Smooth muscle cell (in vitro differentiated cells): ENCODE data around the gene LAMA4. TPM values are rescaled to one million over a fixed set of nuclear protein-coding genes. Genes with fewer than 3 reads are reported as not detected.

Source experiments
- DNase-seq: peaks from one replicate; lab custom pipeline; 2025; ENCODE audit not compliant: unreplicated experiment; lab: John Stamatoyannopoulos, UW
- H2AFZ ChIP-seq: fragments of 200-600 bp; sonication (generic); 2 replicates; pipeline ENCODE4 v1.6.0; 2016; ENCODE audit warnings: antibody characterized with exemption, low read depth, mild to moderate bottlenecking
- H3F3A ChIP-seq: fragments of 200-600 bp; sonication (generic); 2 replicates; pipeline ENCODE4 v1.6.0; 2017; ENCODE audit warnings: antibody characterized with exemption, low read depth
- H3K27ac ChIP-seq: fragments of 200-600 bp; sonication (generic); 2 replicates; pipeline ENCODE4 v1.5.1; 2016; ENCODE audit warnings: low read depth, mild to moderate bottlenecking
- H3K27me3 ChIP-seq: fragments of 200-600 bp; sonication (generic); 2 replicates; pipeline ENCODE4 v1.6.1; 2016; ENCODE audit warnings: low read depth, mild to moderate bottlenecking
- H3K36me3 ChIP-seq: fragments of 200-600 bp; sonication (generic); 2 replicates; pipeline ENCODE4 v1.5.1; 2016; ENCODE audit warnings: low read depth
- H3K4me1 ChIP-seq: fragments of 200-600 bp; sonication (generic); 2 replicates; pipeline ENCODE4 v1.5.1; 2016; ENCODE audit warnings: low read depth
- H3K4me2 ChIP-seq: fragments of 200-600 bp; sonication (generic); 2 replicates; pipeline ENCODE4 v1.6.0; 2016; ENCODE audit warnings: mild to moderate bottlenecking
- H3K4me3 ChIP-seq: fragments of 200-600 bp; sonication (generic); 2 replicates; pipeline ENCODE4 v1.5.1; 2016; ENCODE audit warnings: mild to moderate bottlenecking
- H3K79me2 ChIP-seq: fragments of 200-600 bp; sonication (generic); 2 replicates; pipeline ENCODE4 v1.6.0; 2016; ENCODE audit warnings: low read depth, mild to moderate bottlenecking
- H3K9ac ChIP-seq: fragments of 200-600 bp; sonication (generic); 2 replicates; pipeline ENCODE4 v1.6.0; 2016; ENCODE audit warnings: low read depth
- H3K9me3 ChIP-seq: fragments of 200-600 bp; sonication (generic); replicated peaks from 2 replicates; pipeline ENCODE4 v1.5.1; 2016; ENCODE audit warnings: low read depth
- H4K20me1 ChIP-seq: fragments of 200-600 bp; sonication (generic); 2 replicates; pipeline ENCODE4 v1.6.0; 2016; ENCODE audit warnings: low read depth
- WGBS: methylation state at CpG from one replicate; pipeline ENCODE4 v1.1.7; 2016; ENCODE audit warnings: low lambda C conversion rate; 5-methylcytosine and 5-hydroxymethylcytosine counted together
- polyA plus RNA-seq: library from polyadenylated mRNA; unstranded; fragments of >200 nt; fragmentation: Nextera tagmentation; extraction: Ambion mirVana; gene quantifications from 2 replicates; pipeline ENCODE4 v1.2.1, GENCODE V29; 2016
- total RNA-seq: library from RNA; depleted of rRNA; stranded (reverse); fragments of >200 nt; gene quantifications from 2 replicates; pipeline ENCODE4 v1.2.3, GENCODE V29; 2014
- TF ChIP-seq, protein P1 (sequence below): fragments of 200-600 bp; sonication (generic); IDR thresholded peaks from 2 replicates; pipeline ENCODE4 v1.5.1; 2017; ENCODE audit warnings: borderline replicate concordance, mild to moderate bottlenecking, antibody characterized with exemption; ENCODE audit not compliant: insufficient read depth, poor library complexity, severe bottlenecking

Gene LAMA4
- total and polyA plus RNA-seq, 2 experiments from 2014 or later = 9.1 to 29.4 TPM

DNA sequence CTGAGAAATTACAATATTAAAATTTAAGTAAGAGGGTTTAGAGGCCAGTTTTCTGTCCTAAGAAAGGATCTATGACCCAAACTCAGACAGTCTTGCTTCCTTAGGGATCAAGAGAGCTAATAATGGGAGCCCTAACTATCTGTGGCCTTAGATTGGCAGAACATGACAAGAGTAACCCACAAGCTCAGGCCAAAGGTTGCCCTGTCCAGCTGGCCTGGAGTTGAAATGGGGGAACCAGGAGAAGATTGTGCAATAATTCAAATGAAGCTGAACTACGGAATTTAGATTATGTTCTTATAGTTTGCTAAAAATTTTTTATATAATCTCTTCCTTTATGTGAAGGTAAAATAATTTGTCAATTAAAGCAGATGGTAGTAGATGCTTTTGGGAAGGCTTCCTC is 26.4 kb downstream of the LAMA4 start:
- DNase-seq = no peak
- 100% methylated on average over 1 of the region's 1 CpG for WGBS
- peaks cover 6% of the 10 kb centered on the region for H3K4me1 ChIP-seq

DNA sequence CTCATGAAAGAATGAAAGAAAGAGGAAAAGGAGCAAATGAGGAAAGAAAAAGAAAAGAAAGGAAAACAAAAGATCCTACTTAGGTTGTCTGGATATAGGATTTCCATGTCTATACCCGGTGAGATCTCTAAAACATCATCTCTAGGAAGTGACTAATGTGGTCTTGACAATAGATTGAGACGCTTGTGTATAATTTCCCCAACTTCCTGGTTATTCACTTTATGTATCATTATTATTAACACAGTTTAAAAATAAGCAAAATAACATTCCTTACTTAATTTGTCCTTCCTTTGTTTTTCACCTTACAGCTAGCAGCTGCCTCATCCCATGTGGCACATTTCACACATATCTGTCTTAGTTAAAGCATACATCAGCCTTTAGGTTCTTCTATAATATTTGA is 27.0 kb downstream of the LAMA4 start:
- no peaks in the 10 kb centered on the region for H3K9me3 ChIP-seq
- H3K4me3 ChIP-seq = no peak overlapping the region
- H3K4me2 ChIP-seq = no peak overlapping the region
- no peaks in the 10 kb centered on the region for H3K36me3 ChIP-seq
- no peaks in the 10 kb centered on the region for H4K20me1 ChIP-seq
- peaks cover 6% of the 10 kb centered on the region for H3K4me1 ChIP-seq
- TF ChIP-seq, protein P1, sequence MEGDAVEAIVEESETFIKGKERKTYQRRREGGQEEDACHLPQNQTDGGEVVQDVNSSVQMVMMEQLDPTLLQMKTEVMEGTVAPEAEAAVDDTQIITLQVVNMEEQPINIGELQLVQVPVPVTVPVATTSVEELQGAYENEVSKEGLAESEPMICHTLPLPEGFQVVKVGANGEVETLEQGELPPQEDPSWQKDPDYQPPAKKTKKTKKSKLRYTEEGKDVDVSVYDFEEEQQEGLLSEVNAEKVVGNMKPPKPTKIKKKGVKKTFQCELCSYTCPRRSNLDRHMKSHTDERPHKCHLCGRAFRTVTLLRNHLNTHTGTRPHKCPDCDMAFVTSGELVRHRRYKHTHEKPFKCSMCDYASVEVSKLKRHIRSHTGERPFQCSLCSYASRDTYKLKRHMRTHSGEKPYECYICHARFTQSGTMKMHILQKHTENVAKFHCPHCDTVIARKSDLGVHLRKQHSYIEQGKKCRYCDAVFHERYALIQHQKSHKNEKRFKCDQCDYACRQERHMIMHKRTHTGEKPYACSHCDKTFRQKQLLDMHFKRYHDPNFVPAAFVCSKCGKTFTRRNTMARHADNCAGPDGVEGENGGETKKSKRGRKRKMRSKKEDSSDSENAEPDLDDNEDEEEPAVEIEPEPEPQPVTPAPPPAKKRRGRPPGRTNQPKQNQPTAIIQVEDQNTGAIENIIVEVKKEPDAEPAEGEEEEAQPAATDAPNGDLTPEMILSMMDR = no peak
- 88% methylated on average over 2 of the region's 2 CpGs for WGBS
- no peak overlapping the region for H3K9ac ChIP-seq
- no peaks in the 10 kb centered on the region for H3F3A ChIP-seq
- H2AFZ ChIP-seq = no peak overlapping the region
- no peak overlapping the region for H3K27ac ChIP-seq
- peaks cover 4% of the 10 kb centered on the region for H3K27me3 ChIP-seq
- DNase-seq = no peak
- no peaks in the 10 kb centered on the region for H3K79me2 ChIP-seq

More for the DNA sequence above, 26.4 kb downstream of the LAMA4 start:
- no peaks in the 10 kb centered on the region for H3F3A ChIP-seq
- H3K27ac ChIP-seq = no peak overlapping the region
- no peaks in the 10 kb centered on the region for H3K36me3 ChIP-seq
- peaks cover 4% of the 10 kb centered on the region for H3K27me3 ChIP-seq
- no peaks in the 10 kb centered on the region for H4K20me1 ChIP-seq
- no peaks in the 10 kb centered on the region for H3K9me3 ChIP-seq
- H3K4me2 ChIP-seq = no peak overlapping the region
- no peaks in the 10 kb centered on the region for H3K79me2 ChIP-seq
- TF ChIP-seq, protein P1 = no peak
- no peak overlapping the region for H3K4me3 ChIP-seq
- no peak overlapping the region for H3K9ac ChIP-seq
- H2AFZ ChIP-seq = no peak overlapping the region

DNA sequence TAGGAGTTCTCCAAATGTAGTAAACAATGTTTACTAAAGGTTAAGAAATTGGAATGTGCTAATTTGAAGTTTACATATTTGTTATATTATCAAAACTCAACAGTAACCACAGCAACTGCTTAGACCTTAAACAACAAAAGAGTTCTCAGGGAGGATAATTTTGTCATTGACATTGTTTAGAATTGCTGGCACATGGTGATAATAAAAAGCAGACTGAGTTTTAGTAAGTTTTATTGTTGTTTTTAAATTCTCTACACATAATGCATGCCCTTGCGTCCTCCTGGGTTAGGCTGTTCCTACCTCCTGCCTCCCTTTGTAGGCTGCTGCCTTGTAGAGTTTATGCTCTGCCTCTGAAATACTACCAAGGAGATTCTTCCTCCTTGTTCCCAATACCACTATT is 28.7 kb downstream of the LAMA4 start:
- DNase-seq = no peak
- 95% methylated on average over 1 of the region's 1 CpG for WGBS
- no peak overlapping the region for H3K27ac ChIP-seq
- no peak overlapping the region for H3K4me3 ChIP-seq
- TF ChIP-seq, protein P1 = no peak
- H3K4me1 ChIP-seq = peaks cover 4% of the 10 kb centered on the region
- H3K4me2 ChIP-seq = no peak overlapping the region
- H2AFZ ChIP-seq = no peak overlapping the region
- H4K20me1 ChIP-seq = no peaks in the 10 kb centered on the region
- no peaks in the 10 kb centered on the region for H3F3A ChIP-seq
- H3K9me3 ChIP-seq = no peaks in the 10 kb centered on the region
- H3K27me3 ChIP-seq = peaks cover 4% of the 10 kb centered on the region
- no peaks in the 10 kb centered on the region for H3K36me3 ChIP-seq
- no peaks in the 10 kb centered on the region for H3K79me2 ChIP-seq
- no peak overlapping the region for H3K9ac ChIP-seq

DNA sequence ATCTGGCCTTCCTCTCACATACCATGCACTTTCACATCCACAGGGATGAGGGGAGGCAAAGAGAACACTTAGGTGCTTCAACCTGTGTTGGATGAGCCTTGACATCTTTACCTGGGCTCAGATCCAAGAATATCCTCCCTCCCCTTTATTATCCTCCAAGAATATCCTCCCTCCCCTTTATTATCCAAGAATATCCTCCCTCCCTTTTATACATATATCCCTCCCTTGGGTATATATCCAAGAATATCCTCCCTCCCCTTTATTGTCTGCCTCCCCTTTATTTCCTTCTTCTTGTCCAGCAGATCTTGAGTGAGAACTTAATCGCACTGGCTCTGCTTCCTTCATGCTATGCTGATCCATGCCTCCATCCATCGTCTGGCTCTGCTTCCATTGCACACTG is 30.3 kb downstream of the LAMA4 start:
- H3K4me2 ChIP-seq = no peak overlapping the region
- H3K4me3 ChIP-seq = no peak overlapping the region
- H3K4me1 ChIP-seq = peaks cover 4% of the 10 kb centered on the region

More for the DNA sequence above, 30.3 kb downstream of the LAMA4 start:
- Histone ChIP-seq H3K79me2 (no peaks in the 10 kb centered on the region), H3K27me3 (peaks cover 4% of the 10 kb centered on the region), H3K9ac (no peak overlapping the region), H3F3A (no peaks in the 10 kb centered on the region), H3K9me3 (no peaks in the 10 kb centered on the region), H3K36me3 (no peaks in the 10 kb centered on the region), H3K27ac (no peak overlapping the region), H4K20me1 (no peaks in the 10 kb centered on the region), H2AFZ (no peak overlapping the region)
- DNase-seq = no peak
- WGBS = 98% methylated on average over 2 of the region's 2 CpGs
- TF ChIP-seq, protein P1 = no peak
